Caki2 (cell line): Measurements from ENCODE around the gene CLMP. TPM values are rescaled to one million over a fixed set of nuclear protein-coding genes. Genes with fewer than 3 reads are reported as not detected.

Source experiments
- DNase-seq: peaks from one replicate; pipeline ENCODE4 v3.0.0-alpha.2; 2015; ENCODE audit warnings: low read depth
- in situ Hi-C: cut with HindIII; loops from 2 replicates; pipeline ENCODE4 v1.10.0; 2016; ENCODE audit warnings: low sequenced_read_pairs, low pct_unique_long_range_greater_than_20kb, mixed read lengths
- total RNA-seq: library from RNA; depleted of rRNA; stranded (reverse); fragments of >200 nt; shearing (Covaris generic); gene quantifications from 2 replicates; pipeline ENCODE4 v1.2.3, GENCODE V29; 2014; ENCODE audit warnings: low replicate concordance; rRNA removed

Gene CLMP
- 1.5 and 6.8 TPM in 2 replicates for total RNA-seq

GRCh38 chr11:123195188-123196059, at the start of gene CLMP:
Gene CLMP, minus strand, starts transcription at chr11:123195248. Its CDS starts 308 bp downstream, at chr11:123194940.
- in situ Hi-C loops = no loop called here
- no peak for DNase-seq

- DNase-seq = no peak
- in situ Hi-C loops = no loop called here
These were observed 47.0 kb upstream of the CLMP start for GRCh38 chr11:123241874-123242543.

- in situ Hi-C loops = no loop called here
These were observed 46.2 kb upstream of the CLMP start for GRCh38 chr11:123241294-123241693.

GRCh38 chr11:123239191-123240150, 44.4 kb upstream of the CLMP start:
- no peak for DNase-seq
- in situ Hi-C loops = no loop called here

More at GRCh38 chr11:123241294-123241693, 46.2 kb upstream of the CLMP start:
- no peak for DNase-seq

- DNase-seq = no peak
- in situ Hi-C loops = no loop called here
These were observed 43.2 kb upstream of the CLMP start for GRCh38 chr11:123238297-123238696.

GRCh38 chr11:123236879-123237278, 41.8 kb upstream of the CLMP start:
- no peak for DNase-seq
- in situ Hi-C loops = no loop called here

GRCh38 chr11:123235656-123236261, 40.7 kb upstream of the CLMP start:
- no peak for DNase-seq
- in situ Hi-C loops = no loop called here

- no peak for DNase-seq
- in situ Hi-C loops = no loop called here
These were observed 40.1 kb upstream of the CLMP start for GRCh38 chr11:123235117-123235655.

- no peak for DNase-seq
- in situ Hi-C loops = no loop called here
These were observed 38.9 kb upstream of the CLMP start for GRCh38 chr11:123233975-123234334.

- no peak for DNase-seq
- in situ Hi-C loops = no loop called here
These were observed 38.4 kb upstream of the CLMP start for GRCh38 chr11:123233280-123233974.

GRCh38 chr11:123231777-123232176, 36.7 kb upstream of the CLMP start:
- in situ Hi-C loops = no loop called here
- no peak for DNase-seq

GRCh38 chr11:123231256-123231655, 36.2 kb upstream of the CLMP start:
- in situ Hi-C loops = no loop called here

GRCh38 chr11:123230346-123230745, 35.3 kb upstream of the CLMP start:
- no peak for DNase-seq
- in situ Hi-C loops = no loop called here

More at GRCh38 chr11:123231256-123231655, 36.2 kb upstream of the CLMP start:
- no peak for DNase-seq

- no peak for DNase-seq
- in situ Hi-C loops = no loop called here
These were observed 33.6 kb upstream of the CLMP start for GRCh38 chr11:123228496-123229163.

- in situ Hi-C loops = no loop called here
- no peak for DNase-seq
These were observed 32.9 kb upstream of the CLMP start for GRCh38 chr11:123227763-123228495.

GRCh38 chr11:123221584-123221983, 26.5 kb upstream of the CLMP start:
- in situ Hi-C loops = no loop called here
- no peak for DNase-seq
